AG08395 (cell line): ENCODE results near the gene DENND6B.
A peak's percentile ranks its signal among the peaks of the same experiment; 100 is the strongest.

ENCODE experiments used
- DNase-seq: peaks from one replicate; pipeline ENCODE4 v3.0.0; 2012; ENCODE audit warnings: mixed read lengths, low spot score

The DENND6B gene

GRCh38 chr22:50316114-50317065 is 10.4 kb downstream of the DENND6B start:
- DNase-seq, result no peak

GRCh38 chr22:50315289-50316113 is 11.3 kb downstream of the DENND6B start:
- DNase-seq, result no peak

- DNase-seq, result no peak
Measured at GRCh38 chr22:50314455-50315288, 12.1 kb downstream of the DENND6B start.

- no peak for DNase-seq
Measured at GRCh38 chr22:50314081-50314454, 12.7 kb downstream of the DENND6B start.

- DNase-seq, result no peak
Measured at GRCh38 chr22:50313600-50313999, 13.2 kb downstream of the DENND6B start.

- no peak for DNase-seq
Measured at GRCh38 chr22:50313021-50313420, 13.8 kb downstream of the DENND6B start.

GRCh38 chr22:50312371-50312770 is 14.4 kb downstream of the DENND6B start:
- DNase-seq, result no peak

- no peak for DNase-seq
Measured at GRCh38 chr22:50311606-50312351, 15.0 kb downstream of the DENND6B start.

- no peak for DNase-seq
Measured at GRCh38 chr22:50310949-50311444, 15.8 kb downstream of the DENND6B start.

- no peak for DNase-seq
Measured at GRCh38 chr22:50310031-50310722, 16.6 kb downstream of the DENND6B start.

GRCh38 chr22:50309601-50309991 is 17.2 kb downstream of the DENND6B start:
- no peak for DNase-seq

GRCh38 chr22:50308986-50309600 is 17.7 kb downstream of the DENND6B start:
- DNase-seq, result no peak

GRCh38 chr22:50308597-50308935 is 18.2 kb downstream of the DENND6B start:
- peak; percentile 76 for DNase-seq

- no peak for DNase-seq
Measured at GRCh38 chr22:50307890-50308596, 18.8 kb downstream of the DENND6B start.

GRCh38 chr22:50306753-50307749 is 19.8 kb downstream of the DENND6B start, which contains the start of gene PLXNB2:
PLXNB2 (minus strand) TSS chr22:50307646; CDS start chr22:50290584, 17,062 bp downstream.
- DNase-seq, result peak; percentile 74

GRCh38 chr22:50305923-50306566 is 20.8 kb downstream of the DENND6B start:
- DNase-seq, result peak; percentile 97

- DNase-seq, result no peak
Measured at GRCh38 chr22:50305393-50305922, 21.4 kb downstream of the DENND6B start.
